ENCODE measurements around the gene CDH18.

- TF ChIP-seq, protein P1, sequence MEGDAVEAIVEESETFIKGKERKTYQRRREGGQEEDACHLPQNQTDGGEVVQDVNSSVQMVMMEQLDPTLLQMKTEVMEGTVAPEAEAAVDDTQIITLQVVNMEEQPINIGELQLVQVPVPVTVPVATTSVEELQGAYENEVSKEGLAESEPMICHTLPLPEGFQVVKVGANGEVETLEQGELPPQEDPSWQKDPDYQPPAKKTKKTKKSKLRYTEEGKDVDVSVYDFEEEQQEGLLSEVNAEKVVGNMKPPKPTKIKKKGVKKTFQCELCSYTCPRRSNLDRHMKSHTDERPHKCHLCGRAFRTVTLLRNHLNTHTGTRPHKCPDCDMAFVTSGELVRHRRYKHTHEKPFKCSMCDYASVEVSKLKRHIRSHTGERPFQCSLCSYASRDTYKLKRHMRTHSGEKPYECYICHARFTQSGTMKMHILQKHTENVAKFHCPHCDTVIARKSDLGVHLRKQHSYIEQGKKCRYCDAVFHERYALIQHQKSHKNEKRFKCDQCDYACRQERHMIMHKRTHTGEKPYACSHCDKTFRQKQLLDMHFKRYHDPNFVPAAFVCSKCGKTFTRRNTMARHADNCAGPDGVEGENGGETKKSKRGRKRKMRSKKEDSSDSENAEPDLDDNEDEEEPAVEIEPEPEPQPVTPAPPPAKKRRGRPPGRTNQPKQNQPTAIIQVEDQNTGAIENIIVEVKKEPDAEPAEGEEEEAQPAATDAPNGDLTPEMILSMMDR (IDR thresholded peaks at IDR 0.05; ENCODE audit: borderline replicate concordance, extremely low read depth, low read length, poor library complexity, severe bottlenecking), result no peak
- no peak for TF ChIP-seq EZH2 (IDR thresholded peaks at IDR 0.05; ENCODE audit: borderline replicate concordance, low read depth, low read length, severe bottlenecking)
Observed at GRCh38 chr5:19859020-19859419, 129.0 kb downstream of the CDH18 start.

Data from DND-41 (cell line).